H1 (cell line): ENCODE data around the gene NSFL1C.

ENCODE experiments used
- ASH2L ChIP-seq: fragments of 200-600, 300-600 bp; sonication (generic); IDR thresholded peaks from one replicate; pipeline ENCODE4 v1.7.1; 2017; ENCODE audit warnings: low read length
- ATF2 ChIP-seq: IDR thresholded peaks from 2 replicates; pipeline ENCODE4 v1.6.1; 2012; ENCODE audit warnings: low read length, inconsistent platforms
- CTCF ChIP-seq, 3 experiments: IDR thresholded peaks; 1 replicate in 2 of 3; 2 replicates in 1 of 3; pipeline versions ENCODE4 v1.5.1 to v1.6.1; 2011; ENCODE audit warnings: low read length in 3 of 3, mild to moderate bottlenecking in 3 of 3, inconsistent platforms in 2 of 3, low read depth in 1 of 3, moderate library complexity in 1 of 3; ENCODE audit not compliant: insufficient read depth in 1 of 3; ENCODE audit errors: control extremely low read depth in 1 of 3
- EGR1 ChIP-seq: IDR thresholded peaks from 2 replicates; pipeline ENCODE4 v1.6.1; 2011; ENCODE audit warnings: low read depth, low read length, borderline replicate concordance
- EZH2 ChIP-seq: fragments of 200-600 bp; sonication (generic); IDR thresholded peaks from 2 replicates; pipeline ENCODE4 v1.7.1; 2012; ENCODE audit warnings: low read depth, mild to moderate bottlenecking, moderate library complexity, low read length, inconsistent platforms; ENCODE audit not compliant: severe bottlenecking
- POLR2A ChIP-seq, 2 experiments: IDR thresholded peaks; 1 replicate in 1 of 2; 2 replicates in 1 of 2; pipeline ENCODE4 v1.6.1; 2011; ENCODE audit warnings: low read depth in 2 of 2, low read length in 2 of 2, mild to moderate bottlenecking in 2 of 2; ENCODE audit errors: control extremely low read depth in 1 of 2
- POLR2AphosphoS5 ChIP-seq: IDR thresholded peaks from 2 replicates; pipeline ENCODE4 v1.6.1; 2011; ENCODE audit warnings: low read depth, low read length
- RAD21 ChIP-seq, 2 experiments: IDR thresholded peaks in 1 of 2; conservative IDR thresholded peaks in 1 of 2; 2 replicates each; pipeline ENCODE4 v1.6.1; 2011; ENCODE audit warnings: low read depth in 2 of 2, low read length in 2 of 2, improper control_type of control experiment in 1 of 2, inconsistent platforms in 1 of 2, mild to moderate bottlenecking in 1 of 2, moderate library complexity in 1 of 2
- RXRA ChIP-seq: IDR thresholded peaks from 2 replicates; pipeline ENCODE4 v1.6.1; 2011; ENCODE audit warnings: low read depth, mild to moderate bottlenecking, low read length, moderate library complexity; ENCODE audit not compliant: insufficient read depth
- SIN3A ChIP-seq, 2 experiments: IDR thresholded peaks in 1 of 2; conservative IDR thresholded peaks in 1 of 2; 2 replicates each; pipeline ENCODE4 v1.6.1; 2011 to 2012; ENCODE audit warnings: low read length in 2 of 2, improper control_type of control experiment in 1 of 2, low read depth in 1 of 2, mild to moderate bottlenecking in 1 of 2
- TAF1 ChIP-seq: IDR thresholded peaks from 2 replicates; pipeline ENCODE4 v1.6.1; 2011; ENCODE audit warnings: mild to moderate bottlenecking, low read depth, low read length
- TCF12 ChIP-seq: IDR thresholded peaks from 2 replicates; pipeline ENCODE4 v1.6.1; 2011; ENCODE audit warnings: low read depth, mild to moderate bottlenecking, low read length
- USF2 ChIP-seq: IDR thresholded peaks from 2 replicates; pipeline ENCODE4 v1.6.1; 2011; ENCODE audit warnings: low read length, improper control_type of control experiment

- no peak for TF ChIP-seq CTCF (IDR thresholded peaks at IDR 0.05; ENCODE audit: control extremely low read depth in 1 of 3, insufficient read depth in 1 of 3, low read depth in 1 of 3, low read length in 3 of 3)
- TF ChIP-seq EZH2: no peak
- no peak for TF ChIP-seq EGR1
- TF ChIP-seq POLR2AphosphoS5: no peak
- TF ChIP-seq POLR2A (IDR thresholded peaks at IDR 0.05; ENCODE audit: control extremely low read depth in 1 of 2, low read depth in 2 of 2, low read length in 2 of 2): no peak
- no peak for TF ChIP-seq RXRA
- TF ChIP-seq RAD21 (IDR thresholded peaks at IDR 0.05 in 1 of 2, conservative IDR thresholded peaks at IDR 0.05 in 1 of 2; ENCODE audit: low read depth in 2 of 2, low read length in 2 of 2): no peak
- TF ChIP-seq SIN3A (conservative IDR thresholded peaks at IDR 0.05 in 1 of 2, IDR thresholded peaks at IDR 0.05 in 1 of 2; ENCODE audit: low read depth in 1 of 2, low read length in 2 of 2): no peak
- TF ChIP-seq USF2: no peak
- no peak for TF ChIP-seq ASH2L
- TF ChIP-seq TCF12: no peak
- no peak for TF ChIP-seq TAF1
- no peak for TF ChIP-seq ATF2
These were observed 25.5 kb downstream of the NSFL1C start for GRCh38 chr20:1441133-1441532.
